GF-D8 (cell line): ENCODE data around the gene TREML4.
"Not testable (repeated sequence)": the region's sequence is repeated elsewhere in the genome, so short reads cannot be mapped to it uniquely, and the experiment has no call there.

Experiments
- DNase-seq: peaks from one replicate; lab custom pipeline; 2025; lab: John Stamatoyannopoulos, UW

Gene TREML4, protein sequence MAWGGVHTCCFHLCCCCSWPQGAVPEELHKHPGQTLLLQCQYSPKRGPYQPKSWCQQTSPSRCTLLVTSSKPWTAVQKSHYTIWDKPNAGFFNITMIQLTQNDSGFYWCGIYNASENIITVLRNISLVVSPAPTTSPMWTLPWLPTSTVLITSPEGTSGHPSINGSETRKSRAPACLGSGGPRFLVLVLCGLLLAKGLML

DNA sequence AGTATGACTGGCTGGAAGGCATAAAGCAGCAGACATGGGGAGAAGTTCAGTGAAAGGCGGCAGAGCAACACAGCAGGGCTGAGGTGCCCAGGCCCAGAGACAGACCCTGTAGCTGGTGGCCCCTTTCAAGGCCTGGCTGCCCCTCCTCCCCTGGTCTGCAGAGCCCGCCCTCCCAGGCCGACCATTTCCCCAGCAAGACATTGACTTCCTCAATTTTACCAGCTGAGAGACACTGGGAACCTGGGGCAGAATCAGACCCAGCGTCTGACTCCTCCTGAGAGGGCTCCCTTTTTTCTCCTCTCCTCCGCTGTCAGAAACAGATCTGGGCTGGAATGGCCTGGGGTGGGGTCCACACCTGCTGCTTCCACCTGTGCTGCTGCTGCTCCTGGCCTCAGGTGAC, at the start of gene TREML4:
TREML4 (plus strand) TSS at position 254 of the 400 bp plus-strand sequence; CDS start at position 333, 79 bp downstream.
- DNase-seq, result no peak

DNA sequence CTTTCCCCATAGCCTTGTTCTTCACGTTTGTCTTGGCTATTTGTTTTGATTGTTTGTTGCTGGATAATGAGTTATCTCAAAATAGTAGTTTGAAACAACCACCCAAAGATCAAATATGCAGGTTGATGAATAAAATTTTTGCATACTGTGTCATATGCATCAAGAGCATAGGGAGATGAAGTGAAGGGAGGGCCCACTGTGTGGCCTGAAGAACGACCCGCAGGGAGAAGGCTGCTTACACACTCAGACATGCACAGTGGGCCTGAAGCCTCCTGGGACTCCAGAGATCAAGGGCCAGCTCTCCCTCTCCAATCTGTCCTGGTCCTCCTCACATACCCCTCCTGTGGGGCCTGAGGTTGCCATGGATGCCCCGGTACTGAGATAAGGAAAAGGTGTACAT, 49.0 kb upstream of the TREML4 start:
- DNase-seq, result no peak

DNA sequence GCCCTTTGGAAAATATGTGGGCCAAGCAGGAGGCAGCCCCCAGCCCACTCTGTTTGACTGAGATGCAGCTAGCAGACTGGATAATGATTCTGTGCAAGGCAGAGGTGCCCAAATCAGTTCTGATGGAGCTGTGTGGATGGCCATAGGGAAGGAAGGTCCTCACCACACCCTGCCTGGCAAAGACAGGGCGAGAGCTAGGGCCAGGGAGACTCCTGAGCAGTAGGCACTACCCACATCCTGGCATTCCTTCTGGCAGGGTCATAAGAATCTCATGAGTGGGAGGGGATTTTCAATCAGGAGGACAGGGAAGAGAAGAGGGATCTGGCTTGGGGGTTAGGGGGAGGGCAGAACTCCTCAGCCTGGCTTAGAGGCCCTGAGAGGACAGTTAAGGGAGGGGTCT, 46.6 kb upstream of the TREML4 start:
- no peak for DNase-seq

DNA sequence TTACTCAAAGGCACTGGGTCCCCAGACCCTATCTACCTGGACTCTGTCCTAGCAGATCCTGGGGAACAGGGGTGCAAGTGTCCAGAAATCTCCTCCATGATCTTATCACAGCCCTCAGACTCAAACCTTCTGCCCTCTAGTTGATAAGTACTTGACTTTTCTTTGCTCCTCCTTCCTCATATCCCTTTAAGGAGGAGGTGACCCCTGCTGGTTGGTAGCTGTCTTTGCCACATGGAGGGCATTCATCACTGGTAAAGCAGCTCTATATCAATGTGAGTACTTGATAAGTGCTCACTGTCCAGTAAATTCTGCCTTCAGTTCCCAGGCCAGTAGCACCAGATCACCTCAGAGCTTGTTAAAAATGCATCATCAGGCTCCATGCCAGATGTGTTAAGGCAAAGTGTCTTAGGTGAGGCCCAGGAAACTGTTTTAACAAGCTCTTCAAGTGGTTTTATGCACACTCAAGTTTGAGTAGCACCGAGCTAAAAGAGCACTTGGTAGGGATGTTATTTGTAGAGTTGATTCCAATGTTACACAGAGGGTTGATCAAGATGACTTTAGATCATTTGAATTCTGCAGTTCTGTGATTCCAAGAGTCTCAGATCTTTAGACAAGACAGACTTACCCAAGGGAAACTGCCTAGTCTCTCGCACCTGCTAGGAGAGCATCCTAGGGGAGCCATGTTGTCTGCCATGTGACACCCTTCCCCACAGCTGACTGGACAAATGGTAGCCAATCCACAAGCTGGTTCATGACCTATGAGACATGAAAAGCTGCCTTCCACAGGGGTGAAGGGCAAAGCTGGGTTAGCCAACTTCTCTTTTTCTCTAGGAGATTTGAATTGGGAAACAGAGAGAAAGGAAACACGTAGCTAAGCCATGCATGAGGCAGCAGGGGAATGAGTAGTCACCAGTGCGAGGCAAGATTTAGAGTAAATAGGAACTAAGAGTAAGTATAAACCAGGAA, 45.8 kb upstream of the TREML4 start:
- DNase-seq, result peak; percentile 94

DNA sequence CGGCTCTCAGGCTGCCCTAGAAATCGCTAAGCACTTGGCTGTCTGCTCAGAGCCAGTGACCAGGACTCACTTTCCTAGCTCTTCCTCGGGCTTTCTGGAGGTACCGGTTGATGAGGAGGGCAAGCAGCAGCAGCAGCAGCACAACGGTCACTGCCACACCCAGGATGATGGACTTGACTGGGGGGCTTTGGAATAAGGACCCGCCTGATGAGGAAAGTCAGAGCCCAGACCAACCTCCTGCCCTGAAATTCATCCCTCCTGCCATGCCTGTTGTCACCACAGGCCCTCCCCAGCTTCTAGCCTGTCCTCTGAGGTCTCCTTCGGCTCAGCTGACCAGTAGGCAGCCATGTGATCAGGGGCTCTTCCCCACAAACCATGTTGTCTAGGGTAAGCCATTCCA, 43.4 kb upstream of the TREML4 start:
- DNase-seq, result no peak

DNA sequence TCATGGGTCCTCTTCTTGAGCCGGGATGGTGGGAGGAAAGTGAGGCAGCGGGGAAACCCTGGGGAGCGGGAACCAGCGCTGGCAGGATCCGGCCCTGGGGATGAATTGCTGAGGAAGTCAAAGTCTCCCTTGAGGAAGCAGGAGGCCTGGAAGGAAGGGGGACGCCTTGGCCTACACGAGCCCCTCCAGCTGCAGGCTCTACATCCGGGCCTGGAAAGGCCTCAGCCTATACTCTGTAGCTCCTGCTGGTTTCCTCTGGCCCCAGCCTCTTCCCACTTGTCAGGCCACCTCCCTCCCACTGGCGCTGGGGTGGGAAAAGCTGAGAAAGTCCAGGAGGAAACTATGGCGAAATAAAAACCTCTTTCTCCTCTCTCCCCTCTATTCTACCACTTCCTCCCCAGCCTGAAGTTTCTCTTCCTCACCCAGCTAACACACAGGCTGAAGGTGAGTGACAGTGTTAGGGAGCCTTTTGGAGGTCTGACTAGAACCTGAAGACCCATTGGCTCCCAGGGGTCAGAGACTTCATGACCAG, 42.1 kb upstream of the TREML4 start:
- DNase-seq, result no peak

DNA sequence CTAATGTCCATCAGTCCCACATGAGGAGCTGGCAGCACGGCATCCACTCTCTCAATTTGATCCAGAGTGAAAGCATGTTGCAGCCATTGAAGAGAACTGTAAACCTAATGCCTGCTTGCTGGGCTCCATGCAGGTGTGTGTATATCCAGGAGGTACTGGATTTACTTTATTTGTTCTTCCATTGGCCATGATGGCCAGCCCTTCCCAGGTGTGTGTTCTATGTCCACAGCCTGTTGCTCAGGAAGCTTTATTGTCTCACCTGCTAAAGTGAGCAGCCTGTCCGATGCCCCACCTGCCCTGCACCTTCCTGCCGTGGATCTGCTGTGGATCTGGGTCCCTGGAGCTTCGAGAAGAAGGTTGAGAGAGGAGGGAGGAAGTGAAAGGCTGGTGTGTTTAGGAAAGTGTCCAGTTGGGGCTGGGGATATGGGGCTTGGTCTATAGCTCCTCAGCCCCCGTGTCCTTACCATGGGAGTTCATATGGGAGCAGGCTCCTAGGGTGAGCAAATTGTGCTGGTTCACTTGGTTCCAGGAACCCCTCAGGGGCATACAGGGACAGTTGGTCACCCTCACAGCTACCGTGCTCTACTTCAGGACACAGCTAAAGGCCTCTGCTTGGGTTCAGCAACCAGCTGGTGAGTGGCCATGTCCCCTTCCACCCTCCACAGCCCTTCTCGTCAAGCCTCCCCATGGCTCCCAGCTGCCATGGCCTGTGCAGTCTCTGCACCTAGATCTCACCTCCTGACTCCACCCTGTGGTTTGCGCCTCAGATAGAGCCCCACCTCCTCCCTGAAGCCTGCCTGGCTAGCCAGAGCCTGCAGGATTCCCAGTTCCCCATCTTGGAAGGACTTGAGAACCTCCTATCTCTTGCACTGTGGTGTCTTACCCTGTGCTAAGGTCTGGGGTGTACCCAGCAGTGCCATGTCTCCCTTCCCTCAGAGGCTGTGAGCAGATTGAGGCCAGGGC, 39.9 kb upstream of the TREML4 start:
- no peak for DNase-seq

DNA sequence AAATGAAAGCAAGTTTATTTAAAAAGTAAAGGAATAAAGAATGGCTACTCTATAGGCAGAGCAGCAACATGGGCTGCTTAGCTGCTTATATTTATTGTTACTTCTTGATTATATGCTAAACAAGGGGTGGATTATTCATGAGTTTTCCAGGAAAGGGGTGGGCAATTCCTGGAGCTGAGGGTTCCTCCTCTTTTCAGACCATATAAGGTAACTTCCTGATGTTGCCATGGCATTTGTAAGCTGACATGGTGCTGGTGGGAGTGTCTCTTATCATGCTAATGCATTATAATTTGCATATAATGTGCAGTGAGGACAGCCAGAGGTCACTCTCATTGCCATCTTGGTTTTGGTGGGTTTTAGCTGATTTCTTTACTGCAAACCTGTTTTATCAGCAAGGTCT, 39.1 kb upstream of the TREML4 start:
- DNase-seq, result not testable (repeated sequence)

DNA sequence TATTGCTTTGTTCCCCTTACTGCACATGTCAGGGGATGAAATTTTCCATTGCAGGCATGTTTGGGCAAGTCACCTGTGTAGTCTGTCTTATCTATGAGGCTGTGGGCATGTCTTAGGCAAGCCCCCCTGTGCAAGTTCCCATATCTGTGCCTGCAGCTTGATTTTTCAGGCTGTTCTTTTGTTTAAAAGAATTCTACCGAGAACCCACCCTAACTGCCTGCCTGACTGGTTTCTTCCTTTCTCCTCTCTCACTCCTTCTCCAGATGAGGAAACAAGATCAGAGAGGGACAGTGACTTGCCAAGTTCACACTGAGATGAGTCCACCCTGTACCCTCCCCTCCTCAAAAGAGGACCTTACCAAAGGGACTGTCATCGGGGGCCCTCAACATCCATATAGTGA, 38.2 kb upstream of the TREML4 start:
- no peak for DNase-seq

DNA sequence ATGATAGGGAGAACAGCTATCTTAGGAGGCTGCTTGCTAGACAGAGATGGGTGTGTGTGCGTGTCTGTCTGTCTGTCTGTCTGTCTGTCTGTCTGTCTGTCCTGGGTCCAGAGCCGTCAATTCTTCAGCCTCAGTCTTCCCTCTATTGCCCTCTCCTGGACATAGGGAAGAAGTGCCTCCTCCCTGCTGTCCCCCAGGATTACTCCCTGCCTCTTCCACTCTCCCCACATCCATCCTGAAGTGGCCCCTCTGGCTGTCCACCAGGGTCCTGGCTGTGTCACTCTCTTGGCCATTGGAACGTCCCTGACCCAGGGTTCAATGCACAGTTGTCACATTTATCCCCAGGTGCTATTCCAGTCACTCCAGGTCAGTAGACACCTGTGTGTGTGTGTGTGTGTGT, 37.4 kb upstream of the TREML4 start:
- no peak for DNase-seq

DNA sequence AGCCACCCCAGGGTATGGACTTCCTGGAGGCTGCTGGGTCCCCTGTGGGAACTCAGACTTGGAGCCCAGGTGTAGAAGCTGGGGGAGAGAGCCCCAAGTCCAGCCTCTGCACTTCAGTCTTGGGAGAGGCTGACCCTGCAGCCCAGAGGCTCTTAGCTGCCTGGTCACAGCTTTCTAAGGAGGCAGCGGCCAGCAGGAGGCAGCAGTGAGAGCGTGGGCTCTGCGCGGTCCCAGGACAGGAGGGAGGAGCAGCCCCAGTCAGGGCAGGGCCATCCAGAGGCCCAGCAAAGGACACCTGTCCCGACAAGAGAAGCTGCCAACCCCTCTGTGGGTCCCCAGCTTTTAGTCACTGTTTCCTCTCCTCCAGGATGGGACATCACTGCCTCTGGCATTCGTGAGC, 36.6 kb upstream of the TREML4 start:
- DNase-seq, result no peak

DNA sequence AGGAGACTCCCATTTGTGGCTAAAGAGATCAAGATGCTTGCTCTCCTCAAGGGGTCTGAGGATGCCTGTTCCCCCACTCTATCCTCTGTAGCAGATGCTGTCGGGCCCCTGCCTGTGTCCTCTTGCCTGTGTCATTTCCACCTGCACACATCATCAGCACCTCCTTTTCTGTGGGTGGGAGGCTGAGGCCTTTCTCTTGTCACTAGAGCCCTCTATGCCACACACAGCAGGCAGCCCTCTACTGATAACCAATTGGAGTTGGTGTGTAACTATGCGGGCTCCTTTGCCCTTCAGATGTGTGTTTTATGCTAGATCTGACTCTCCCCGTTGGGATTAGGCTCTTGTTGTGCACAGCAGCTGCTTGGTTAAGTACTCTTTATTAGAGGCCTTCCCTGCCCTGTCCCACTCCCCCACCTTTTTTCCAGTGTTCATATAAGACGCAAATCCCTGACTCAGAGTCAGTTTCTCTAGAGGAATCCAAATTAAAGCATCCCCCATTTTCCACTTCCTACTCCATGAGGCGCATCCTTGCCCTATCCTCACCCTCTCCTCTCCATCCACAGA, 34.9 kb upstream of the TREML4 start:
- DNase-seq, result no peak

DNA sequence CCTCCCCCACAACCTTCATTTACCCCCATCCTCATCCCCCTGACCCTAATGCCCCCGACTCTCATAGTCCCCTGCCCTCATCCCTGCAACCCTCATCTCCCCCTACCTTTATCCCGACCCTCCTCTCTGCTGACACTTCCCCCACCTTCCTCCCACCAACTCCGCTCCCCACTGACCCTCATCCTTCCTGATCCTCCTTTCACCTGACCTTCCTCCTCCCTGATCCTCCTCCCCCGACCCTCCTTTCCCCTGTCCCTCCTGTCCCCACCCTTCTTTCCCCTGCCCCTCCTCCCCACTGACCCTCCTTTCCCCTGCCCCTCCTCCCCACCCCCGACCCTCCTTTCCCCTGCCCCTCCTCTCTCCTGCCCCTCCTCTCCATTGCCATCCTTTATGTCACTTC, 34.3 kb upstream of the TREML4 start:
- no peak for DNase-seq

DNA sequence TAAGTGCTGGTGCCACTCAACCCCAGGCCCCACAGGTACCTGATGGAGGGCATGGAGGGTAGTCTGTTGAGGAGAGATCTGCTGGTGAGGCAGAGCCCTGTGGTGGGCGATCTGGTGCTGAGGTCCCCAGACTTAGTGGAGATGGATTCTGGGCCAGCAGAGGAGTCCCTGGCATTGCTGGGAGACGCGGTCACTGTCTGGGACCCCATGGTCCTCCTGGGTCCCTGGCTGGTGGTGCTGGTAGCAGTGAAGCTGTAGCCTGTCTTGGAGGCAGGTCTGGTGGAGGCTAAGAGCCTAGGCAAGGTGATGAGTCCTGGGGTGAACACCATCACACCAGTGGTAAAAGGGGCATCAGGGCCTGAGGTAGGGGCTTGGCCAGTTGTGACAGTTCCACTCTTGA, 33.8 kb upstream of the TREML4 start:
- DNase-seq, result no peak

DNA sequence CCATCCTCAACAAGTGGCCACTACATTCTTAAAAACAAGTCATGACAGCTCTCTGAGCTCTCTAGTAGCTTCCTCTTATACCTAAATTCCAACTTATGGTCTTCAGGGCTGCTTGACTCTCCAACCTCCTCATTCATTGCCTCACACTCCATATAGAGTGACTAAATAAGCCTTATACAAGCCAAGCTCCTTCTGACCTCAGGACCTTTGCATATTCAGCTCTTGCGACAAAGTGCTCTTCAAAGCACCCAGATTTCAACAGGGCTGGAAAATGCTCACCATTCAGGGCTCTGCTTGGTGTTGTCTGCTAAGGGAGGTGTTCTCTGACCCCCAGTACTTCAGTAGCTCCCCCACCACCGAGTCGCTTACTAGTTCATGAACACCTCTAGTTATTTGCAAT, 30.9 kb upstream of the TREML4 start:
- DNase-seq, result no peak

DNA sequence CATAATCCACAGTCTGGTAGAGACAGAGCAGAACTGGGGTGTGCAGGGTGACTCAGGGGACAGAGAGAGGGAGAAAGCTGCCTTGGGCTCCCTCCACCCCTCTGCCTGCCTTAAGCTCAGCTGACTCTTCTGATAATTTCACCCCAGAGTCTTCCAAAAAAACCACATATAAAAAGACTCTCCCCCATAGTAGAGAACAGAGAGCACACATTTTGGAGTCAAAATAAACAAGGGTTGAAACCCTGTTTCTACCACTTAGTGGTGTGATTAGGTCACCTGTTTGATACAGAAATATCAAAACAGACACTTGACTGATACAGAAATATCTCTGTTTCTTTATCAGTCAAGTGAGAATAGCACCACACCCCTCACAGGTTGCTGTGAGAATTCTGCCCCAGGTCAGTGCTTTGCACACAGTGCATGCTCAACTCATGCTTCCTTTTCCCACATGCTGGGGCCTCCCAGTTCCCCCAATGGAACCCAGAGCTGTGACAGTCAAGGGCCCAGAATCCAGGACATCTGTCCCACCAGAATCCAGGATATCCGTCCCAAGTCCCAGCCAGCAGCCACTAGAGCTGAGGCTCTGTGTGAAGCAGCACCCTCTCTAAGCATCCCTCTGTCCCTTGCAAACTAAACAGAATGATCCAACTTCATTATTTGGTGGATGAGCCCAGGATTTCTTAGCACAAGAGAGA, 28.4 kb upstream of the TREML4 start:
- DNase-seq, result no peak

DNA sequence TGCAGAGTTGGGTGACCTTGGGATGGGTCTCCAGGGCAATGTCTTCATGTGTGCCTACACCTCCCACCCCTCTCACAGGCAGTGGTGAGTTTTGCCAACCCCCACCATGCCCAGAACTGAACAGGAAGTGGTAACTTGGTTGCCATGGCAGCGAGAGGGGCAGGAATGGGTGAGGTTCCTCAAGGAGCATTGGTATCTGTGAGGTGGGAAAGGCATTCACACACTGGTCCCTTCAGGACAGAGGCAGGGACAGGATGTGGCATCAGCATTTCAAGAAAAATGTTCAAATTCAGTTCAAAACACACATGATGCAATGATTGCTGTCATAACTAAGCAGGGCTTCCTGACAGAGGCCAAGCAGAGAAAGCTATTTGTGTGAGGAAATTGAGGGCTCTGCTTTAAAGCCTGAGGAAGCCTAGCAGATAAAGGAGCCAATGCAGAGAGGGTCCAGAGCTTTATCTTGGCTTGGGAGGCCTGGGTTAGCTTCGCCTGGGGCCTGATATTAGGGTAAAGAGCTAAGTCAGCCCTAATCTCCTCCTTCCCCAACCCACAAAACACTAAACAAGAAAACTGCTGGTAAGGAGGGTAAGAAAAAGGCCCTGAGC, 27.8 kb upstream of the TREML4 start:
- DNase-seq, result peak; percentile 98

DNA sequence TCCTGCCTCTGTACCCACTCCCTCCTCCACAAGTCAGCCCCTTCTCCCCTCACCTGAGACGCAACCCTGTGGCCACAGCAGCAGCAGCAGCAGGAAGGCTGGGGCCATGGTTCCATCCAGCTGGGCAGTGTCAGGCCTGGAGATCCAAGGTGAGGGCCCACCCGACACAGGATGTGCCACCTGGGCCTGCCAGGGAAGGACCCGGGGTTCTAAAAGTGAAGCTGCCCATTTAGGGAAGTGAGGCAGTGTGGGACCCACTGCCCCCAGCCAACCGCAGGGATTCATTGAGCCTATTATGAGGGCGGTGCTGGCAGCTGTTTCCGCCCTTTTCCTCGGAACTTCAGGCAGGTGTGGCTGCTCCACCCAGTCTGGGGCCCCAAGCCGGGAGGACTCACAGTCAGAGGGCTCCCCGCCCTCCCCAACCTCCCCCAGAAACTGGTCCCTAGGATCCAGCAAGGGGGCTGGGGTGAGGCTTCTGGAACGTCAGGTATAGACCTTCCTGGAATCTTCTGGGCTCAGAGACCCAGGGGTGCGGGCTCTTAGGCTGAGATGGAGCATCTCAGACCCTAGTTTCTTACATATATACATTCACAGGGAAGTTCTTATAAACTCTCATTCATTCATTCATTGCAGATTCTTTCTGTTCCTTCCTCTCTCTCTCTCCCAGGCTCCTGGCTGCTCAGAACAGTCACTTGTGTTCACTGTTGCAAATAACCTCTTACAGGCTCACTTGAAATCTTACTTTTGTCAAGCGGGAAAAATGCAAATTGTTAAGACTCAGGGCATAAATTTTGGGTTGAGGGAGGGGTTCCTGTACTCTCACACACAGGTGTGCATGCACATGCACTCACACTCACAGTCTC, 27.0 kb upstream of the TREML4 start, which contains the start of gene TREML2:
TREML2 (minus strand) TSS at position 249 of the 863 bp plus-strand sequence; CDS start at position 108, 141 bp downstream.
- DNase-seq, result peak; percentile 84

DNA sequence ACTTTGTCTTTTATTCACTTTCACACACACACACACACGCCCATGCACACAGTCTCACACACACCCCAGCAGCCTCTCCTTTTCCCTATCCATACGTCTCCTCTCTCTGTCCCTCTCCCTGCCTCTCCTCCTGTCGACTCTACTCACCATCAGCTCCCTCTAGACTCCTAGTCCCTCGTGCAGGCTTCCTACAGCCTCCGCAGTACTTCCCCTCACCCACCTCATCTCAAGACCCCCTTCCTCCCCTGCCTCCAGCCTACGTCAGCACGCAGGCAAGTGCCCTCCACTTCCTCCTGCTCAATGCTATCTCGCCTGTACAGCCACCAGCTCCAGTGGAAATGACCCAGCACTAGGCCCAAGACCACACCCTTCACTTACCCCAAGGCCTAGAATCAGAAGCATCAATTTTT, 26.4 kb upstream of the TREML4 start:
- DNase-seq, result no peak
